Measurements from ENCODE around the gene PCDHA4.
"Not testable (repeated sequence)": the region's sequence is repeated elsewhere in the genome, so short reads cannot be mapped to it uniquely, and the experiment has no call there.

PCDHA4 gene

GRCh38 chr5:140795259-140795641 lies 11.6 kb upstream of the PCDHA4 start:
- no peaks in the 10 kb centered on the region for H3K36me3 ChIP-seq (ENCODE audit: control insufficient read depth in 2 of 2, insufficient read depth in 2 of 2, low read length in 2 of 2)
- H3K4me3 ChIP-seq (ENCODE audit: low read length in 2 of 2): no peak overlapping the region
- H3K27me3 ChIP-seq (ENCODE audit: control insufficient read depth in 2 of 2, insufficient read depth in 2 of 2, low read length in 2 of 2): no peaks in the 10 kb centered on the region

GRCh38 chr5:140796072-140796717 lies 10.7 kb upstream of the PCDHA4 start:
- H3K4me1 ChIP-seq (ENCODE audit: control insufficient read depth in 2 of 2, insufficient read depth in 2 of 2, low read length in 2 of 2); H3K36me3 ChIP-seq (ENCODE audit: control insufficient read depth in 2 of 2, insufficient read depth in 2 of 2, low read length in 2 of 2); H3K4me3 ChIP-seq (ENCODE audit: low read length in 2 of 2); H3K27ac ChIP-seq (ENCODE audit: low read depth in 2 of 2, low read length in 2 of 2); H3K9ac ChIP-seq (ENCODE audit: low read depth in 1 of 2, low read length in 2 of 2); H3K27me3 ChIP-seq (ENCODE audit: control insufficient read depth in 2 of 2, insufficient read depth in 2 of 2, low read length in 2 of 2): not testable (repeated sequence)
- peaks cover 11 to 18% of the 10 kb centered on the region in 2 donors for H3K9me3 ChIP-seq (ENCODE audit: control insufficient read depth in 2 of 2, low read length in 2 of 2)

More at GRCh38 chr5:140795259-140795641, 11.6 kb upstream of the PCDHA4 start:
- Histone ChIP-seq H3K4me1 (ENCODE audit: control insufficient read depth in 2 of 2, insufficient read depth in 2 of 2, low read length in 2 of 2) (no peaks in the 10 kb centered on the region), H3K9me3 (ENCODE audit: control insufficient read depth in 2 of 2, low read length in 2 of 2) (peaks cover 11 to 16% of the 10 kb centered on the region in 2 donors), H3K27ac (ENCODE audit: low read depth in 2 of 2, low read length in 2 of 2) (no peak overlapping the region), H3K9ac (ENCODE audit: low read depth in 1 of 2, low read length in 2 of 2) (no peak overlapping the region)

- H3K9me3 ChIP-seq (ENCODE audit: control insufficient read depth in 2 of 2, low read length in 2 of 2): peaks cover 13 to 20% of the 10 kb centered on the region in 2 donors
- no peaks in the 10 kb centered on the region for H3K36me3 ChIP-seq (ENCODE audit: control insufficient read depth in 2 of 2, insufficient read depth in 2 of 2, low read length in 2 of 2)
- no peak overlapping the region for H3K27ac ChIP-seq (ENCODE audit: low read depth in 2 of 2, low read length in 2 of 2)
- H3K9ac ChIP-seq (ENCODE audit: low read depth in 1 of 2, low read length in 2 of 2): no peak overlapping the region
- H3K4me3 ChIP-seq (ENCODE audit: low read length in 2 of 2): no peak overlapping the region
- H3K4me1 ChIP-seq (ENCODE audit: control insufficient read depth in 2 of 2, insufficient read depth in 2 of 2, low read length in 2 of 2): no peaks in the 10 kb centered on the region
- no peaks in the 10 kb centered on the region for H3K27me3 ChIP-seq (ENCODE audit: control insufficient read depth in 2 of 2, insufficient read depth in 2 of 2, low read length in 2 of 2)
These were observed 10.2 kb upstream of the PCDHA4 start for GRCh38 chr5:140796718-140797095.

- no peaks in the 10 kb centered on the region for H3K4me1 ChIP-seq (ENCODE audit: control insufficient read depth in 2 of 2, insufficient read depth in 2 of 2, low read length in 2 of 2)
- no peaks in the 10 kb centered on the region for H3K27me3 ChIP-seq (ENCODE audit: control insufficient read depth in 2 of 2, insufficient read depth in 2 of 2, low read length in 2 of 2)
These were observed 5.9 kb upstream of the PCDHA4 start, which contains the start of gene PCDHA3 for GRCh38 chr5:140800816-140801493. Gene PCDHA3, plus strand, starts transcription at chr5:140801057.

GRCh38 chr5:140801494-140801841 lies 5.4 kb upstream of the PCDHA4 start:
- H3K4me1 ChIP-seq (ENCODE audit: control insufficient read depth in 2 of 2, insufficient read depth in 2 of 2, low read length in 2 of 2): no peaks in the 10 kb centered on the region
- peaks cover 7 to 19% of the 10 kb centered on the region in 2 donors for H3K9me3 ChIP-seq (ENCODE audit: control insufficient read depth in 2 of 2, low read length in 2 of 2)
- H3K9ac ChIP-seq (ENCODE audit: low read depth in 1 of 2, low read length in 2 of 2): no peak overlapping the region
- H3K36me3 ChIP-seq (ENCODE audit: control insufficient read depth in 2 of 2, insufficient read depth in 2 of 2, low read length in 2 of 2): no peaks in the 10 kb centered on the region
- H3K4me3 ChIP-seq (ENCODE audit: low read length in 2 of 2): no peak overlapping the region
- H3K27ac ChIP-seq (ENCODE audit: low read depth in 2 of 2, low read length in 2 of 2): no peak overlapping the region
- no peaks in the 10 kb centered on the region for H3K27me3 ChIP-seq (ENCODE audit: control insufficient read depth in 2 of 2, insufficient read depth in 2 of 2, low read length in 2 of 2)

More at GRCh38 chr5:140800816-140801493, 5.9 kb upstream of the PCDHA4 start, which contains the start of gene PCDHA3:
- H3K9ac ChIP-seq (ENCODE audit: low read depth in 1 of 2, low read length in 2 of 2): no peak within 1 kb of the TSS
- H3K4me3 ChIP-seq (ENCODE audit: low read length in 2 of 2): no peak within 1 kb of the TSS
- no peaks in the 10 kb centered on the region for H3K36me3 ChIP-seq (ENCODE audit: control insufficient read depth in 2 of 2, insufficient read depth in 2 of 2, low read length in 2 of 2)
- no peak within 1 kb of the TSS for H3K27ac ChIP-seq (ENCODE audit: low read depth in 2 of 2, low read length in 2 of 2)
- peaks cover 7 to 19% of the 10 kb centered on the region in 2 donors for H3K9me3 ChIP-seq (ENCODE audit: control insufficient read depth in 2 of 2, low read length in 2 of 2)

GRCh38 chr5:140802381-140802780 lies 4.5 kb upstream of the PCDHA4 start:
- peaks cover 7 to 17% of the 10 kb centered on the region in 2 donors for H3K9me3 ChIP-seq (ENCODE audit: control insufficient read depth in 2 of 2, low read length in 2 of 2)
- not testable (repeated sequence) for H3K27ac ChIP-seq (ENCODE audit: low read depth in 2 of 2, low read length in 2 of 2); H3K27me3 ChIP-seq (ENCODE audit: control insufficient read depth in 2 of 2, insufficient read depth in 2 of 2, low read length in 2 of 2); H3K4me1 ChIP-seq (ENCODE audit: control insufficient read depth in 2 of 2, insufficient read depth in 2 of 2, low read length in 2 of 2); H3K4me3 ChIP-seq (ENCODE audit: low read length in 2 of 2); H3K9ac ChIP-seq (ENCODE audit: low read depth in 1 of 2, low read length in 2 of 2); H3K36me3 ChIP-seq (ENCODE audit: control insufficient read depth in 2 of 2, insufficient read depth in 2 of 2, low read length in 2 of 2)

GRCh38 chr5:140802781-140803271 lies 4.0 kb upstream of the PCDHA4 start:
- Histone ChIP-seq H3K4me1 (ENCODE audit: control insufficient read depth in 2 of 2, insufficient read depth in 2 of 2, low read length in 2 of 2) (no peaks in the 10 kb centered on the region), H3K27ac (ENCODE audit: low read depth in 2 of 2, low read length in 2 of 2) (no peak overlapping the region), H3K9ac (ENCODE audit: low read depth in 1 of 2, low read length in 2 of 2) (no peak overlapping the region), H3K4me3 (ENCODE audit: low read length in 2 of 2) (no peak overlapping the region), H3K9me3 (ENCODE audit: control insufficient read depth in 2 of 2, low read length in 2 of 2) (peaks cover 7 to 17% of the 10 kb centered on the region in 2 donors), H3K27me3 (ENCODE audit: control insufficient read depth in 2 of 2, insufficient read depth in 2 of 2, low read length in 2 of 2) (no peaks in the 10 kb centered on the region), H3K36me3 (ENCODE audit: control insufficient read depth in 2 of 2, insufficient read depth in 2 of 2, low read length in 2 of 2) (no peaks in the 10 kb centered on the region)

- H3K36me3 ChIP-seq (ENCODE audit: control insufficient read depth in 2 of 2, insufficient read depth in 2 of 2, low read length in 2 of 2); H3K9ac ChIP-seq (ENCODE audit: low read depth in 1 of 2, low read length in 2 of 2); H3K4me3 ChIP-seq (ENCODE audit: low read length in 2 of 2); H3K27me3 ChIP-seq (ENCODE audit: control insufficient read depth in 2 of 2, insufficient read depth in 2 of 2, low read length in 2 of 2); H3K9me3 ChIP-seq (ENCODE audit: control insufficient read depth in 2 of 2, low read length in 2 of 2); H3K4me1 ChIP-seq (ENCODE audit: control insufficient read depth in 2 of 2, insufficient read depth in 2 of 2, low read length in 2 of 2); H3K27ac ChIP-seq (ENCODE audit: low read depth in 2 of 2, low read length in 2 of 2): not testable (repeated sequence)
These were observed 1.5 kb downstream of the PCDHA4 start for GRCh38 chr5:140808241-140808888.

GRCh38 chr5:140808889-140809291 lies 2.0 kb downstream of the PCDHA4 start:
- Histone ChIP-seq H3K27ac (ENCODE audit: low read depth in 2 of 2, low read length in 2 of 2) (no peak overlapping the region), H3K9ac (ENCODE audit: low read depth in 1 of 2, low read length in 2 of 2) (no peak overlapping the region), H3K4me1 (ENCODE audit: control insufficient read depth in 2 of 2, insufficient read depth in 2 of 2, low read length in 2 of 2) (no peaks in the 10 kb centered on the region), H3K36me3 (ENCODE audit: control insufficient read depth in 2 of 2, insufficient read depth in 2 of 2, low read length in 2 of 2) (no peaks in the 10 kb centered on the region), H3K27me3 (ENCODE audit: control insufficient read depth in 2 of 2, insufficient read depth in 2 of 2, low read length in 2 of 2) (no peaks in the 10 kb centered on the region), H3K4me3 (ENCODE audit: low read length in 2 of 2) (no peak overlapping the region), H3K9me3 (ENCODE audit: control insufficient read depth in 2 of 2, low read length in 2 of 2) (peaks cover 0 to 7% of the 10 kb centered on the region in 2 donors)
